ENCODE data around the gene MOGAT2. TPM values are rescaled to one million over a fixed set of nuclear protein-coding genes. Genes with fewer than 3 reads are reported as not detected.
"Not testable (repeated sequence)": the region's sequence is repeated elsewhere in the genome, so short reads cannot be mapped to it uniquely, and the experiment has no call there.

Gene MOGAT2
- polyA plus RNA-seq, 10 donors: 0.08 TPM; not detected in 9

GRCh38 chr11:75718419-75719339, 1.0 kb downstream of the MOGAT2 start:
- DNase-seq: no peak

- no peak for DNase-seq
These were observed 2.0 kb downstream of the MOGAT2 start for GRCh38 chr11:75719340-75720239.

- DNase-seq: no peak
These were observed 3.0 kb downstream of the MOGAT2 start for GRCh38 chr11:75720639-75721038.

GRCh38 chr11:75721852-75722668, 4.4 kb downstream of the MOGAT2 start:
- DNase-seq: no peak

- no peak for DNase-seq
These were observed 5.0 kb downstream of the MOGAT2 start for GRCh38 chr11:75722669-75723042.

- DNase-seq: no peak
These were observed 8.1 kb downstream of the MOGAT2 start for GRCh38 chr11:75725547-75726320.

- DNase-seq: no peak
These were observed 11.4 kb downstream of the MOGAT2 start for GRCh38 chr11:75728992-75729391.

GRCh38 chr11:75731095-75731494, 13.5 kb downstream of the MOGAT2 start:
- DNase-seq: no peak

GRCh38 chr11:75733071-75733430, 15.4 kb downstream of the MOGAT2 start:
- no peak for DNase-seq

GRCh38 chr11:75733431-75734107, 15.9 kb downstream of the MOGAT2 start:
- peak in 1 of 3 donors; percentile 24 for DNase-seq

- DNase-seq: no peak
These were observed 17.0 kb downstream of the MOGAT2 start for GRCh38 chr11:75734491-75735180.

GRCh38 chr11:75735181-75735845, 17.7 kb downstream of the MOGAT2 start:
- no peak for DNase-seq

GRCh38 chr11:75737314-75737713, 19.7 kb downstream of the MOGAT2 start:
- DNase-seq: no peak

- no peak for DNase-seq
These were observed 23.0 kb downstream of the MOGAT2 start for GRCh38 chr11:75740681-75741080.

GRCh38 chr11:75743159-75743558, 25.5 kb downstream of the MOGAT2 start:
- not testable (repeated sequence) for DNase-seq

GRCh38 chr11:75743711-75744563, 26.3 kb downstream of the MOGAT2 start:
- peak; percentile 20 to 68 (median 30) for DNase-seq

- no peak for DNase-seq
These were observed 28.2 kb downstream of the MOGAT2 start for GRCh38 chr11:75745807-75746206.

- not testable (repeated sequence) for DNase-seq
These were observed 31.2 kb downstream of the MOGAT2 start for GRCh38 chr11:75748729-75749273.
